Loucy (cell line): ENCODE results near the gene FANK1.

Source experiments
- H2AFZ ChIP-seq: fragments of 200-600 bp; sonication (generic); 2 replicates; pipeline ENCODE4 v1.6.0; 2016; ENCODE audit warnings: antibody characterized with exemption, mild to moderate bottlenecking, low read length, moderate library complexity
- H3F3A ChIP-seq: fragments of 200-600 bp; 2 replicates; pipeline ENCODE4 v1.6.0; 2016; ENCODE audit warnings: antibody characterized with exemption, low read depth, mild to moderate bottlenecking
- H3K27me3 ChIP-seq: fragments of 200-600 bp; sonication (generic); 2 replicates; pipeline ENCODE4 v1.6.1; 2014; ENCODE audit warnings: low read length, mild to moderate bottlenecking; ENCODE audit not compliant: insufficient read depth, poor library complexity, severe bottlenecking
- H3K36me3 ChIP-seq: fragments of 200-600 bp; sonication (generic); 2 replicates; pipeline ENCODE4 v1.6.1; 2016; ENCODE audit warnings: low read length; ENCODE audit not compliant: insufficient read depth
- H3K4me1 ChIP-seq: fragments of 200-600 bp; sonication (generic); 2 replicates; pipeline ENCODE4 v1.5.1; 2014; ENCODE audit warnings: low read length, mild to moderate bottlenecking; ENCODE audit not compliant: insufficient read depth, poor library complexity, severe bottlenecking
- H3K4me2 ChIP-seq: fragments of 200-600 bp; sonication (generic); 2 replicates; pipeline ENCODE4 v1.6.0; 2014; ENCODE audit warnings: antibody characterized with exemption, low read length, low read depth, mild to moderate bottlenecking; ENCODE audit not compliant: poor library complexity, severe bottlenecking
- H3K4me3 ChIP-seq: fragments of 200-600 bp; sonication (generic); 2 replicates; pipeline ENCODE4 v1.5.1; 2014; ENCODE audit warnings: low read length, mild to moderate bottlenecking, mixed read lengths; ENCODE audit not compliant: poor library complexity, severe bottlenecking
- H3K79me2 ChIP-seq: fragments of 200-600 bp; sonication (generic); 2 replicates; pipeline ENCODE4 v1.6.1; 2014; ENCODE audit warnings: low read length; ENCODE audit not compliant: insufficient read depth
- H3K9ac ChIP-seq: fragments of 200-600 bp; sonication (generic); 2 replicates; pipeline ENCODE4 v1.6.0; 2014; ENCODE audit warnings: mild to moderate bottlenecking, low read depth, low read length, moderate library complexity; ENCODE audit not compliant: poor library complexity, severe bottlenecking
- H3K9me2 ChIP-seq: fragments of 200-600 bp; sonication (generic); replicated peaks from 2 replicates; pipeline ENCODE4 v1.6.1; 2016; ENCODE audit warnings: low read depth, low read length, mixed read lengths
- H3K9me3 ChIP-seq: fragments of 200-600 bp; sonication (generic); 2 replicates; pipeline ENCODE4 v1.6.1; 2014; ENCODE audit warnings: mild to moderate bottlenecking, antibody characterized with exemption, low read length, low read depth; ENCODE audit not compliant: insufficient read depth
- H4K20me1 ChIP-seq: fragments of 200-600 bp; sonication (generic); 2 replicates; pipeline ENCODE4 v1.6.0; 2014; ENCODE audit warnings: antibody characterized with exemption, low read length, mild to moderate bottlenecking; ENCODE audit not compliant: insufficient read depth, poor library complexity, severe bottlenecking
- EZH2phosphoT487 ChIP-seq: fragments of 200-600 bp; IDR thresholded peaks from 2 replicates; pipeline ENCODE4 v1.6.1; 2018; ENCODE audit warnings: antibody characterized with exemption, mild to moderate bottlenecking, moderate library complexity, borderline replicate concordance
- TF ChIP-seq, protein P1 (sequence below): fragments of 200-600 bp; sonication (generic); conservative IDR thresholded peaks from 2 replicates; pipeline ENCODE4 v1.5.1; 2014; ENCODE audit warnings: mild to moderate bottlenecking, antibody characterized with exemption, low read length

The FANK1 gene

DNA sequence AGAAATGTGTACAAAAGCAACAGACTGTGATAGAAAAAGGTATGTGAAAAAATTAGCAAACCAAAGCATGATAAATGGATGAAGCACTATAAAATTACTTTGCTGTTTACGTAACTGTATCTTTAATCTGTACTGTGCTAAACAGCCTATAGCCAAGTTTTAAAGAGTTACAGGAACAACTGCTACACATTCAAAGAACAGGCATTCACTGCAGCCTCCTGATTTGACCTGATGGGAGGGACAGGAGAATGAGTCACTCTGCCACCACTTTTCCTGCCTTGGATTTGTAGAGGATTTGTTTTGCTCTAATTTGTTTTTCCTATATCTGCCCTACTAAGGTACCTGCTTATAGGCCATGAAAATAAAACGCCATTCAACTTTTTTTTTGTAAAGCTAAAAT lies 116.1 kb downstream of the FANK1 start:
- no peak overlapping the region for H3K4me2 ChIP-seq
- no peaks in the 10 kb centered on the region; the same call in 1 of the 2 replicates for H3K9me2 ChIP-seq
- no peak for TF ChIP-seq EZH2phosphoT487
- TF ChIP-seq, protein P1, sequence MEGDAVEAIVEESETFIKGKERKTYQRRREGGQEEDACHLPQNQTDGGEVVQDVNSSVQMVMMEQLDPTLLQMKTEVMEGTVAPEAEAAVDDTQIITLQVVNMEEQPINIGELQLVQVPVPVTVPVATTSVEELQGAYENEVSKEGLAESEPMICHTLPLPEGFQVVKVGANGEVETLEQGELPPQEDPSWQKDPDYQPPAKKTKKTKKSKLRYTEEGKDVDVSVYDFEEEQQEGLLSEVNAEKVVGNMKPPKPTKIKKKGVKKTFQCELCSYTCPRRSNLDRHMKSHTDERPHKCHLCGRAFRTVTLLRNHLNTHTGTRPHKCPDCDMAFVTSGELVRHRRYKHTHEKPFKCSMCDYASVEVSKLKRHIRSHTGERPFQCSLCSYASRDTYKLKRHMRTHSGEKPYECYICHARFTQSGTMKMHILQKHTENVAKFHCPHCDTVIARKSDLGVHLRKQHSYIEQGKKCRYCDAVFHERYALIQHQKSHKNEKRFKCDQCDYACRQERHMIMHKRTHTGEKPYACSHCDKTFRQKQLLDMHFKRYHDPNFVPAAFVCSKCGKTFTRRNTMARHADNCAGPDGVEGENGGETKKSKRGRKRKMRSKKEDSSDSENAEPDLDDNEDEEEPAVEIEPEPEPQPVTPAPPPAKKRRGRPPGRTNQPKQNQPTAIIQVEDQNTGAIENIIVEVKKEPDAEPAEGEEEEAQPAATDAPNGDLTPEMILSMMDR, result no peak

DNA sequence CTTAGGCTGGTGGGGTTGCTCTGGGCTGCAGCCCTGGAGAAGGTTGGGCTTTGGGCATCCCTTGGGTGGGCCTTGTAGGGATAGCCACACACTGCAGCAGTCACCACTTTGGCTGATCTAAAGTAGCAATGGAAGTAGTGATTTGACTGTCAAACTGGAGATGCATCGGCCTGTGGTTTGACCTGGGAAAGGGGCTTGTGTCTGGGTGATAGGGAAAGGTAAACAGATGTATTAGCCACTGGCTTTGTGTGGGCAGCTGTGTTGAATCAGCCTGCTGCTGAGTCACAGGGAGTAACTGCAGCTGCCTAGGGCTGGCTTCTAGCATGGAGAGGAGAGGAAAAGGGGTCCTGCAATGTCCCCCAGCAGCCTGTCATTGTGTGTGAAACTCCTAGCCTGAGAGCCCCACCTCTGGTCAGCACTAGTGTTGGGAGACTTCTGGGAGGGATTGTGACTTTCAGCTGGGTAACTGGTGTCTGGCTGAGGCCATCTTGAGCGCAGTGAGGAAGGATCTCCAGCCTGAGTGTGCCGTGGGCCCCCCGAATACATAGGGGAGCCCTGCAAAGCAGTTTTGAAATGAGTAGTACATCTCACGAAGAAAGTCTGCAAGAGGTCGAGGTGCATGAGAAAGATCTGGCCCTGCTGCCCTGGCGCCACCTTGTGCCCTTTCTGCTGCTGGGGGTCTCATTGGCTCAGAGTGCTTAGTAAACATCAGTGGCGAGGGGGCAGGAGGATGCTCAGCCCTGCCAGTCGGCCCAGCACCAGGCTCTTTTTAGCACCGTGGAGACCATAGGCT lies 117.3 kb downstream of the FANK1 start:
- Histone ChIP-seq H3K9ac (no peak overlapping the region), H3K4me1 (no peaks in the 10 kb centered on the region), H3K79me2 (no peaks in the 10 kb centered on the region), H3F3A (no peaks in the 10 kb centered on the region), H3K4me3 (no peak overlapping the region), H3K4me2 (no peak overlapping the region), H4K20me1 (no peaks in the 10 kb centered on the region), H3K36me3 (no peaks in the 10 kb centered on the region), H3K9me3 (no peaks in the 10 kb centered on the region; the same call in 1 of the 2 replicates), H3K9me2 (no peaks in the 10 kb centered on the region; the same call in 1 of the 2 replicates), H2AFZ (no peak overlapping the region), H3K27me3 (no peaks in the 10 kb centered on the region)
- TF ChIP-seq, protein P1, result no peak
- TF ChIP-seq EZH2phosphoT487, result no peak

More for the DNA sequence above, 116.1 kb downstream of the FANK1 start:
- H3K79me2 ChIP-seq, result no peaks in the 10 kb centered on the region
- H3F3A ChIP-seq, result no peaks in the 10 kb centered on the region
- H3K4me3 ChIP-seq, result no peak overlapping the region
- no peaks in the 10 kb centered on the region for H4K20me1 ChIP-seq
- no peak overlapping the region for H2AFZ ChIP-seq
- no peaks in the 10 kb centered on the region; the same call in 1 of the 2 replicates for H3K9me3 ChIP-seq
- H3K4me1 ChIP-seq, result no peaks in the 10 kb centered on the region
- no peak overlapping the region for H3K9ac ChIP-seq
- H3K27me3 ChIP-seq, result no peaks in the 10 kb centered on the region
- no peaks in the 10 kb centered on the region for H3K36me3 ChIP-seq

DNA sequence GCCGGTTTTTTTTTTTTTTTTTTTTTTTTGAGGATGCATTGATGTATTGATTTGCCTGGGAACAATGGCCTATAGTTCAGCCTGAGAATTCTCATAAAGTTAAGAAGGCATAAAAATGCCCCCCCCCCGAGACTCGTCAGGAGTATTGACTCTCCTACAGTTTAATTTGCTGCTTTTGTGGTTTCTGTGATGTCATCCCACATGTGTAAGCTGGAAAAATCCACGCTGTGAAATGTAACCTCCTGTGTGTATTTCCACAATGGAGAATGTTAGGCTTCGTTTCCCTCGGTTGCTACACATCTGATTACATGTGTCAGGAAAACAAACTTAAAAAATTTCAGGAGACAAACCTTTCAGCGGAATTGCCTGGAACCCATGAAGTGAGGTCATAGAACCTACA lies 117.9 kb downstream of the FANK1 start:
- Histone ChIP-seq H3K4me3 (no peak overlapping the region), H4K20me1 (no peaks in the 10 kb centered on the region), H3K79me2 (no peaks in the 10 kb centered on the region), H3F3A (no peaks in the 10 kb centered on the region), H2AFZ (no peak overlapping the region), H3K36me3 (no peaks in the 10 kb centered on the region), H3K27me3 (no peaks in the 10 kb centered on the region), H3K9me2 (no peaks in the 10 kb centered on the region; the same call in 1 of the 2 replicates), H3K9me3 (no peaks in the 10 kb centered on the region; the same call in 1 of the 2 replicates), H3K4me1 (no peaks in the 10 kb centered on the region), H3K4me2 (no peak overlapping the region), H3K9ac (no peak overlapping the region)
- TF ChIP-seq, protein P1, result no peak
- TF ChIP-seq EZH2phosphoT487, result no peak
